ENCODE measurements around the gene MMP10.

GRCh38 chr11:102780491-102780918, at the start of gene MMP10:
- TF ChIP-seq POLR2A (IDR thresholded peaks at IDR 0.05; ENCODE audit: low read length): no peak
- no peak for TF ChIP-seq GATA1 (IDR thresholded peaks at IDR 0.05; ENCODE audit: low read depth, low read length)

Measured in erythroblast (primary cell).